ENCODE data around the gene C1RL. TPM values are rescaled to one million over a fixed set of nuclear protein-coding genes. Genes with fewer than 3 reads are reported as not detected.

The C1RL gene
- total and polyA plus RNA-seq, 8 donors, result 18.6 to 121 (median 42.8) TPM

GRCh38 chr12:7127916-7128626 is 19.1 kb upstream of the C1RL start:
- 82 to 87% (median 83%) methylated on average over 16 to 17 of the region's 17 CpGs for WGBS, 5 donors
- DNase-seq, result no peak
- no peaks in the 10 kb centered on the region for H3K36me3 ChIP-seq
- no peaks in the 10 kb centered on the region for H3K9me3 ChIP-seq
- H3K4me1 ChIP-seq, result peaks cover 20 to 44% (median 32%) of the 10 kb centered on the region in 4 donors
- intact Hi-C loops (cut with DNase I; ENCODE audit: low total_unique reads), result no loop called here
- peak overlapping the region in 3 of 4 donors; percentile 3 to 28 (median 22) for H3K4me3 ChIP-seq
- H3K27me3 ChIP-seq, result peaks cover 0 to 15% (median 0%) of the 10 kb centered on the region in 3 donors
- H3K27ac ChIP-seq, result peak overlapping the region in 4 of 5 donors; percentile 20 to 36 (median 28)
- no peak for TF ChIP-seq CTCF (IDR thresholded peaks at IDR 0.05)
- no peak for TF ChIP-seq EP300 (IDR thresholded peaks at IDR 0.05)
- TF ChIP-seq POLR2AphosphoS5 (IDR thresholded peaks at IDR 0.05), result no peak
- TF ChIP-seq POLR2A (IDR thresholded peaks at IDR 0.05), result no peak

GRCh38 chr12:7125632-7126227 is 16.7 kb upstream of the C1RL start:
- H3K36me3 ChIP-seq, result no peaks in the 10 kb centered on the region
- H3K4me3 ChIP-seq, result no peak overlapping the region
- peaks cover 0 to 15% (median 0%) of the 10 kb centered on the region in 3 donors for H3K27me3 ChIP-seq
- WGBS, 5 donors, result 74 to 93% (median 84%) methylated on average over 4 of the region's 4 CpGs
- no peaks in the 10 kb centered on the region for H3K9me3 ChIP-seq
- H3K27ac ChIP-seq, result no peak overlapping the region
- peaks cover 11 to 44% (median 23%) of the 10 kb centered on the region in 4 donors for H3K4me1 ChIP-seq
- DNase-seq, result no peak
- intact Hi-C loops (cut with DNase I; ENCODE audit: low total_unique reads), result no loop called here
- no peak for TF ChIP-seq CTCF (IDR thresholded peaks at IDR 0.05)
- TF ChIP-seq POLR2AphosphoS5 (IDR thresholded peaks at IDR 0.05), result no peak
- no peak for TF ChIP-seq POLR2A (IDR thresholded peaks at IDR 0.05)
- TF ChIP-seq EP300 (IDR thresholded peaks at IDR 0.05), result no peak

GRCh38 chr12:7123806-7124522 is 14.9 kb upstream of the C1RL start:
- Histone ChIP-seq H3K9me3 (no peaks in the 10 kb centered on the region), H3K36me3 (no peaks in the 10 kb centered on the region), H3K4me3 (no peak overlapping the region), H3K27ac (no peak overlapping the region), H3K4me1 (peaks cover 0 to 26% (median 9%) of the 10 kb centered on the region in 4 donors), H3K27me3 (no peaks in the 10 kb centered on the region)
- peak in 1 of 2 donors; percentile 35 for DNase-seq
- WGBS, 5 donors, result 68 to 76% (median 74%) methylated on average over 11 of the region's 11 CpGs
- intact Hi-C loops (cut with DNase I; ENCODE audit: low total_unique reads), result no loop called here
- TF ChIP-seq POLR2A (IDR thresholded peaks at IDR 0.05), result no peak
- no peak for TF ChIP-seq EP300 (IDR thresholded peaks at IDR 0.05)
- TF ChIP-seq CTCF (IDR thresholded peaks at IDR 0.05), result no peak
- no peak for TF ChIP-seq POLR2AphosphoS5 (IDR thresholded peaks at IDR 0.05)

Measured in stomach (tissue), 9 donors.